HG03103 (cell line): Measurements from ENCODE around the gene UBL3.

Experiments
- ATAC-seq: cut with Tn5 transposase; IDR thresholded peaks from one replicate; pipeline ENCODE4 v1.9.1; 2021; ENCODE audit warnings: low read depth; ENCODE audit not compliant: unreplicated experiment

UBL3 gene

GRCh38 chr13:29850213-29850898 is at the start of gene UBL3:
Gene UBL3 (minus strand): TSS chr13:29850617. CDS start chr13:29849538, 1,079 bp downstream.
- ATAC-seq: peak; percentile 81

GRCh38 chr13:29897102-29897501 is 46.7 kb upstream of the UBL3 start:
- ATAC-seq: no peak

GRCh38 chr13:29893438-29893837 is 43.0 kb upstream of the UBL3 start:
- ATAC-seq: no peak

- ATAC-seq: no peak
Measured at GRCh38 chr13:29892151-29892550, 41.7 kb upstream of the UBL3 start.

GRCh38 chr13:29889111-29889510 is 38.7 kb upstream of the UBL3 start:
- no peak for ATAC-seq

GRCh38 chr13:29888306-29888705 is 37.9 kb upstream of the UBL3 start:
- ATAC-seq: no peak

- ATAC-seq: no peak
Measured at GRCh38 chr13:29887686-29888085, 37.3 kb upstream of the UBL3 start.

- ATAC-seq: no peak
Measured at GRCh38 chr13:29887030-29887557, 36.7 kb upstream of the UBL3 start.

GRCh38 chr13:29886446-29886845 is 36.0 kb upstream of the UBL3 start:
- no peak for ATAC-seq

- ATAC-seq: no peak
Measured at GRCh38 chr13:29885989-29886388, 35.6 kb upstream of the UBL3 start.

- no peak for ATAC-seq
Measured at GRCh38 chr13:29884671-29885430, 34.4 kb upstream of the UBL3 start.

- no peak for ATAC-seq
Measured at GRCh38 chr13:29883941-29884518, 33.6 kb upstream of the UBL3 start.

GRCh38 chr13:29882076-29882475 is 31.7 kb upstream of the UBL3 start:
- ATAC-seq: no peak

- no peak for ATAC-seq
Measured at GRCh38 chr13:29878101-29878500, 27.7 kb upstream of the UBL3 start.

- no peak for ATAC-seq
Measured at GRCh38 chr13:29877456-29878078, 27.1 kb upstream of the UBL3 start.

GRCh38 chr13:29875646-29876045 is 25.2 kb upstream of the UBL3 start:
- ATAC-seq: no peak

- no peak for ATAC-seq
Measured at GRCh38 chr13:29868581-29868980, 18.2 kb upstream of the UBL3 start.

GRCh38 chr13:29865934-29866333 is 15.5 kb upstream of the UBL3 start:
- ATAC-seq: no peak

- no peak for ATAC-seq
Measured at GRCh38 chr13:29861694-29862110, 11.3 kb upstream of the UBL3 start.

- no peak for ATAC-seq
Measured at GRCh38 chr13:29859971-29860370, 9.6 kb upstream of the UBL3 start.

- ATAC-seq: no peak
Measured at GRCh38 chr13:29858667-29859066, 8.2 kb upstream of the UBL3 start.
